Suprapubic skin (tissue), 4 donors: ENCODE results near the gene PLB1.
"Not testable (repeated sequence)": the region's sequence is repeated elsewhere in the genome, so short reads cannot be mapped to it uniquely, and the experiment has no call there.

Source experiments
- EP300 ChIP-seq: sonication (generic); formaldehyde crosslinking; IDR thresholded peaks from one replicate; pipeline ENCODE4 v1.6.1; 2017; ENCODE audit warnings: antibody characterized with exemption
- POLR2AphosphoS5 ChIP-seq, 3 donors: sonication (generic); formaldehyde crosslinking; IDR thresholded peaks; one replicate each; pipeline ENCODE4 v1.6.1; 2017; ENCODE audit warnings: antibody characterized with exemption in 3 of 3
- TF ChIP-seq, protein P1 (sequence below), 2 donors: fragments of 200-600 bp in 1 of 2; fragments of 450-650 bp in 1 of 2; sonication (generic) in 1 of 2; IDR thresholded peaks; one replicate each; pipeline ENCODE4 v1.5.1; 2016 to 2019; ENCODE audit warnings: antibody characterized with exemption in 2 of 2, mild to moderate bottlenecking in 1 of 2, moderate library complexity in 1 of 2

DNA sequence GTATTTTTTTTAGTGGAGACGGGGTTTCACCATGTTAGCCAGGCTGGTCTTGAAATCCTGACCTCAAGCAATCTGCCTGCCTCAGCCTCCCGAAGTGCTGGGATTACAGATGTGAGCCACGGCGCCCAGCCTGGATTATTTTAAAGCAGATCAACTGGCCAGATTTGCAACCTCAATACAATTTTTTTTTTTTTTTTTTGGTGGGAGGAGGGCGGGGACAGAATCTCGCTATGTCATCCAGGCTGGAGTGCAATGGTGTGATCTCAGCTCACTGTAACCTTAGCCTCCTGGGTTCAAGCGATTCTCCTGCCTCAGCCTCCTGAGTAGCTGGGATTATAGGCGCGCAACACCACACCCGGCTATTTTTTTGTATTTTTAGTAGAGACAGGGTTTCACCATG, 54.5 kb downstream of the PLB1 start:
- not testable (repeated sequence) for TF ChIP-seq POLR2AphosphoS5 (IDR thresholded peaks at IDR 0.05); EP300
- TF ChIP-seq, protein P1, sequence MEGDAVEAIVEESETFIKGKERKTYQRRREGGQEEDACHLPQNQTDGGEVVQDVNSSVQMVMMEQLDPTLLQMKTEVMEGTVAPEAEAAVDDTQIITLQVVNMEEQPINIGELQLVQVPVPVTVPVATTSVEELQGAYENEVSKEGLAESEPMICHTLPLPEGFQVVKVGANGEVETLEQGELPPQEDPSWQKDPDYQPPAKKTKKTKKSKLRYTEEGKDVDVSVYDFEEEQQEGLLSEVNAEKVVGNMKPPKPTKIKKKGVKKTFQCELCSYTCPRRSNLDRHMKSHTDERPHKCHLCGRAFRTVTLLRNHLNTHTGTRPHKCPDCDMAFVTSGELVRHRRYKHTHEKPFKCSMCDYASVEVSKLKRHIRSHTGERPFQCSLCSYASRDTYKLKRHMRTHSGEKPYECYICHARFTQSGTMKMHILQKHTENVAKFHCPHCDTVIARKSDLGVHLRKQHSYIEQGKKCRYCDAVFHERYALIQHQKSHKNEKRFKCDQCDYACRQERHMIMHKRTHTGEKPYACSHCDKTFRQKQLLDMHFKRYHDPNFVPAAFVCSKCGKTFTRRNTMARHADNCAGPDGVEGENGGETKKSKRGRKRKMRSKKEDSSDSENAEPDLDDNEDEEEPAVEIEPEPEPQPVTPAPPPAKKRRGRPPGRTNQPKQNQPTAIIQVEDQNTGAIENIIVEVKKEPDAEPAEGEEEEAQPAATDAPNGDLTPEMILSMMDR (IDR thresholded peaks at IDR 0.05): not testable (repeated sequence)
